GM18519 (cell line): ENCODE results near the gene TCF7L2.

ENCODE experiments used
- ATAC-seq: cut with Tn5 transposase; IDR thresholded peaks from one replicate; pipeline ENCODE4 v1.9.1; 2021; ENCODE audit warnings: mild to moderate bottlenecking, moderate library complexity; ENCODE audit not compliant: unreplicated experiment, low FRiP score

The TCF7L2 gene

GRCh38 chr10:113214331-113214730 lies 264.3 kb downstream of the TCF7L2 start:
- ATAC-seq, result no peak

- no peak for ATAC-seq
Observed at GRCh38 chr10:113216102-113216501, 266.1 kb downstream of the TCF7L2 start.
